GM19023 (cell line): Measurements from ENCODE around the gene TRIP12.
"Not testable (repeated sequence)": the region's sequence is repeated elsewhere in the genome, so short reads cannot be mapped to it uniquely, and the experiment has no call there.

Experiments
- ATAC-seq: cut with Tn5 transposase; IDR thresholded peaks from one replicate; pipeline ENCODE4 v1.9.1; 2021; ENCODE audit warnings: mild to moderate bottlenecking, moderate library complexity; ENCODE audit not compliant: unreplicated experiment

TRIP12 gene

GRCh38 chr2:229921101-229921891, 513 bp downstream of the TRIP12 start:
- ATAC-seq, result peak; percentile 28

- ATAC-seq, result no peak
Observed at GRCh38 chr2:229920011-229920641, 1.7 kb downstream of the TRIP12 start.

GRCh38 chr2:229917793-229918192, 4.0 kb downstream of the TRIP12 start:
- ATAC-seq, result no peak

GRCh38 chr2:229914171-229914570, 7.6 kb downstream of the TRIP12 start:
- ATAC-seq, result no peak

- peak; percentile 68 for ATAC-seq
Observed at GRCh38 chr2:229910832-229911412, 10.9 kb downstream of the TRIP12 start.

- ATAC-seq, result peak; percentile 15
Observed at GRCh38 chr2:229910147-229910831, 11.5 kb downstream of the TRIP12 start.

GRCh38 chr2:229909090-229909489, 12.7 kb downstream of the TRIP12 start:
- ATAC-seq, result no peak

- ATAC-seq, result no peak
Observed at GRCh38 chr2:229905601-229906000, 16.2 kb downstream of the TRIP12 start.

- ATAC-seq, result no peak
Observed at GRCh38 chr2:229903037-229903436, 18.8 kb downstream of the TRIP12 start.

- ATAC-seq, result no peak
Observed at GRCh38 chr2:229901819-229902218, 20.0 kb downstream of the TRIP12 start.

GRCh38 chr2:229900514-229900913, 21.3 kb downstream of the TRIP12 start:
- not testable (repeated sequence) for ATAC-seq

GRCh38 chr2:229900012-229900411, 21.8 kb downstream of the TRIP12 start:
- ATAC-seq, result no peak

- no peak for ATAC-seq
Observed at GRCh38 chr2:229899604-229900003, 22.2 kb downstream of the TRIP12 start.

GRCh38 chr2:229896857-229897256, 25.0 kb downstream of the TRIP12 start:
- ATAC-seq, result no peak

- no peak for ATAC-seq
Observed at GRCh38 chr2:229889023-229889422, 32.8 kb downstream of the TRIP12 start.

- no peak for ATAC-seq
Observed at GRCh38 chr2:229888031-229888430, 33.8 kb downstream of the TRIP12 start.

GRCh38 chr2:229887441-229887840, 34.4 kb downstream of the TRIP12 start:
- ATAC-seq, result no peak

GRCh38 chr2:229884775-229885699, 36.8 kb downstream of the TRIP12 start:
- peak; percentile 78 for ATAC-seq

- no peak for ATAC-seq
Observed at GRCh38 chr2:229882583-229882982, 39.2 kb downstream of the TRIP12 start.

GRCh38 chr2:229880892-229881586, 40.8 kb downstream of the TRIP12 start:
- no peak for ATAC-seq
